B cell (primary cell): ENCODE data around the gene TMEM255B. TPM values are rescaled to one million over a fixed set of nuclear protein-coding genes. Genes with fewer than 3 reads are reported as not detected.

Experiments
- ATAC-seq: fragments of 200-7000 bp; cut with Tn5 transposase; one replicate; pipeline ENCODE4 v1.10.0; 2021; ENCODE audit warnings: low read depth, mild to moderate bottlenecking, moderate number of reproducible peaks, moderate library complexity
- CTCF ChIA-PET: fragments of 350-600 bp; sonication (Branson Sonifier 250); formaldehyde crosslinking; loops from one replicate; lab custom pipeline; 2021; ENCODE audit warnings: antibody characterized with exemption, inconsistent platforms; lab: Charles Lee
- POLR2A ChIA-PET: fragments of 350-600 bp; sonication (Branson Sonifier 250); formaldehyde crosslinking; loops from one replicate; lab custom pipeline; 2021; ENCODE audit warnings: antibody characterized with exemption; lab: Charles Lee
- DNase-seq: peaks from one replicate; pipeline ENCODE4 v3.0.0; 2013
- H2AFZ ChIP-seq: 2 replicates; pipeline ENCODE4 v1.6.1; 2012; ENCODE audit warnings: mild to moderate bottlenecking, low read depth, low read length; ENCODE audit not compliant: insufficient read depth, poor library complexity, severe bottlenecking
- H3K27ac ChIP-seq, 2 donors: 1 replicate in 1 of 2; 2 replicates in 1 of 2; pipeline ENCODE4 v1.5.1; 2012 to 2013; ENCODE audit warnings: low read length in 2 of 2, mild to moderate bottlenecking in 2 of 2, moderate library complexity in 1 of 2
- H3K27me3 ChIP-seq, 4 experiments: fragments of 200-600 bp in 1 of 4; sonication (generic) in 1 of 4; replicated peaks in 1 of 4; 1 replicate in 2 of 4; 2 replicates in 2 of 4; pipeline versions ENCODE4 v1.6.1 to v1.7.0; 2013 to 2016; ENCODE audit warnings: low read length in 3 of 4, mild to moderate bottlenecking in 2 of 4, mixed read lengths in 1 of 4, moderate library complexity in 1 of 4; ENCODE audit not compliant: insufficient read depth in 4 of 4, control insufficient read depth in 3 of 4; ENCODE audit errors: control extremely low read depth in 1 of 4
- H3K36me3 ChIP-seq, 2 experiments: replicated peaks in 1 of 2; 1 replicate in 1 of 2; 2 replicates in 1 of 2; pipeline versions ENCODE4 v1.6.1 to v1.7.1; 2013; ENCODE audit warnings: low read length in 1 of 2; ENCODE audit not compliant: insufficient read depth in 2 of 2, control insufficient read depth in 1 of 2; ENCODE audit errors: control extremely low read depth in 1 of 2, extremely low read depth in 1 of 2
- H3K4me1 ChIP-seq, 2 donors: fragments of 200-600 bp in 1 of 2; sonication (generic) in 1 of 2; 1 replicate in 1 of 2; 2 replicates in 1 of 2; pipeline versions ENCODE4 v1.5.1 to v1.6.1; 2013 to 2017; ENCODE audit warnings: low read length in 2 of 2; ENCODE audit not compliant: control insufficient read depth in 2 of 2, insufficient read depth in 2 of 2
- H3K4me2 ChIP-seq: replicated peaks from 2 replicates; pipeline ENCODE3; 2012; ENCODE audit warnings: mild to moderate bottlenecking, low read depth, low read length; ENCODE audit not compliant: poor library complexity, severe bottlenecking
- H3K4me3 ChIP-seq, 5 experiments: fragments of 200-600 bp in 1 of 5; sonication (generic) in 1 of 5; 1 replicate in 3 of 5; 2 replicates in 2 of 5; pipeline versions ENCODE4 v1.5.1 to v1.7.0; 2011 to 2016; ENCODE audit warnings: low read length in 4 of 5, mild to moderate bottlenecking in 4 of 5, low read depth in 2 of 5, control low read depth in 1 of 5, moderate library complexity in 1 of 5; ENCODE audit not compliant: insufficient read depth in 1 of 5; ENCODE audit errors: control extremely low read depth in 1 of 5, extremely low read depth in 1 of 5
- H3K79me2 ChIP-seq: fragments of 200-600 bp; sonication (generic); one replicate; pipeline ENCODE4 v1.6.0; 2016; ENCODE audit warnings: low read length; ENCODE audit not compliant: control insufficient read depth, insufficient read depth
- H3K9ac ChIP-seq: fragments of 200-600 bp; sonication (generic); 2 replicates; pipeline ENCODE4 v1.6.1; 2017; ENCODE audit warnings: mild to moderate bottlenecking, low read length, moderate library complexity
- H3K9me3 ChIP-seq, 3 donors: one replicate each; pipeline versions ENCODE4 v1.6.1 to v1.7.1; 2013; ENCODE audit warnings: low read length in 2 of 3; ENCODE audit not compliant: control insufficient read depth in 2 of 3, insufficient read depth in 1 of 3; ENCODE audit errors: control extremely low read depth in 1 of 3
- H4K20me1 ChIP-seq: 2 replicates; pipeline ENCODE4 v1.6.0; 2012; ENCODE audit warnings: mild to moderate bottlenecking, low read length; ENCODE audit not compliant: insufficient read depth, control insufficient read depth, poor library complexity, severe bottlenecking
- H3K27ac Mint-ChIP-seq: one replicate; pipeline ENCODE4 v1.8.0; 2021; ENCODE audit warnings: mixed read lengths
- H3K27me3 Mint-ChIP-seq: one replicate; pipeline ENCODE4 v1.8.0; 2021; ENCODE audit warnings: mixed read lengths
- H3K4me1 Mint-ChIP-seq: one replicate; pipeline ENCODE4 v1.8.0; 2021; ENCODE audit warnings: mixed read lengths
- H3K4me3 Mint-ChIP-seq: one replicate; pipeline ENCODE4 v1.8.0; 2021; ENCODE audit warnings: mixed read lengths
- H3K9me3 Mint-ChIP-seq: one replicate; pipeline ENCODE4 v1.8.0; 2022; ENCODE audit warnings: mixed read lengths; ENCODE audit not compliant: insufficient read depth
- EZH2 ChIP-seq: IDR thresholded peaks from 2 replicates; pipeline ENCODE4 v1.6.1; 2012; ENCODE audit warnings: borderline replicate concordance, low read depth, mild to moderate bottlenecking, moderate library complexity, low read length; ENCODE audit not compliant: insufficient read depth, poor library complexity, severe bottlenecking
- whole genome bisulfite sequencing: methylation state at CpG from one replicate; pipeline ENCODE4 v1.1.5; 2013; ENCODE audit warnings: missing lambda C conversion rate; ENCODE audit not compliant: insufficient coverage; 5-methylcytosine and 5-hydroxymethylcytosine counted together
- intact Hi-C: fragments of 100-400 bp; cut with micrococcal nuclease; formaldehyde crosslinking; loops from one replicate; pipeline ENCODE4 v1.10.0; 2022
- polyA plus RNA-seq: library from polyadenylated mRNA; depleted of rRNA; stranded (reverse); fragments of >200 nt; gene quantifications from 2 replicates; pipeline ENCODE4 v1.2.3, GENCODE V29; 2012
- total RNA-seq, 2 donors: library from RNA; stranded (reverse); fragments of 120-200 nt in 1 of 2; gene quantifications; 1 replicate in 1 of 2; 2 replicates in 1 of 2; pipeline versions ENCODE4 v1.2.3 to v1.2.4, GENCODE V29; 2013 to 2022
- TF ChIP-seq, protein P1 (sequence below): fragments of 200-600 bp; IDR thresholded peaks from one replicate; pipeline ENCODE4 v1.8.0; 2022; ENCODE audit warnings: antibody characterized with exemption, mild to moderate bottlenecking

TMEM255B gene
- total and polyA plus RNA-seq, 2 donors (not counting 1 experiment from before 2014, with no cell fraction given): 2.1 to 8.2 TPM

DNA sequence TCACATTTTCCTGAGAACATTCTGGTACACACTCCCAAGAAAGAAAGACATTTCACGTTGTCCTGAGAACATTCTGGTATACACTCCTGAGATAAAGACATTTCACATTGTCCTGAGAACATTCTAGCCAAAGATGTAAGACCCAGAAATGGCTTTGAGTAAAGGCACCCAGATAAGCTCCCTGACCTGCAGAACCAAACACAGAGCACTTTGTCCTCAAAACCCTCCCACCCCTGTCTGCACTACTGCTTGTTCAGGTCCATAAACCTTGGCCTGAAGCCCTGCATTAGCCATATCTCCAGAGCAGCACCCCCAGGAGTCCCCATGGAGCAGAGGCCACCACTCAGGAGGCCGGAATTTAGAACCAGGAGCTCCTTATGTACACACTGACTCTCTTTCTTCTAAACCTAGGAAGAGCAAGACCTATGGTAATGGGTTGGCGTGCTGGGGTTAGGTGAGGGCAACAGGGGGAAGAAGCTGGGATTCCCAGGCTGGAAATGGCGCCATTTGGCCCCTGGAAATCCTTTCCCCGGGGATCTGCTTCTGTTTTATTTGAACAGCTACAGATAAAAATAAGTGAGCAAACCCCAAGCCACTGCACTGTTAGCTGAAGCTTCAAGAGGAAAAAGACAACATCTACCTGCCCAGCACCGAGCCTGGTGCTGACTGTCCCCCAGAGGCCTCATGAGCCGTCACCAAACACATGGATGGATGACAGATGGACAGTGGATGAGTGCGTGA, 91.1 kb downstream of the TMEM255B start:
- CTCF ChIA-PET: no interaction called here
- no peak overlapping the region for H3K27ac Mint-ChIP-seq
- Histone ChIP-seq H3K4me2 (no peak overlapping the region), H3K9ac (no peak overlapping the region), H3K4me3 (no peak overlapping the region), H3K9me3 (peaks cover 0 to 35% (median 0%) of the 10 kb centered on the region in 3 donors), H4K20me1 (no peaks in the 10 kb centered on the region), H3K27me3 (peaks cover 0 to 36% (median 17%) of the 10 kb centered on the region in 4 experiments), H3K79me2 (no peaks in the 10 kb centered on the region), H3K36me3 (no peaks in the 10 kb centered on the region), H3K4me1 (peaks cover 0 to 6% of the 10 kb centered on the region in 2 donors), H2AFZ (no peak overlapping the region), H3K27ac (no peak overlapping the region)
- no peaks in the 10 kb centered on the region for H3K9me3 Mint-ChIP-seq
- intact Hi-C loops: no loop called here
- no peak overlapping the region for H3K4me3 Mint-ChIP-seq
- TF ChIP-seq EZH2: no peak
- TF ChIP-seq, protein P1, sequence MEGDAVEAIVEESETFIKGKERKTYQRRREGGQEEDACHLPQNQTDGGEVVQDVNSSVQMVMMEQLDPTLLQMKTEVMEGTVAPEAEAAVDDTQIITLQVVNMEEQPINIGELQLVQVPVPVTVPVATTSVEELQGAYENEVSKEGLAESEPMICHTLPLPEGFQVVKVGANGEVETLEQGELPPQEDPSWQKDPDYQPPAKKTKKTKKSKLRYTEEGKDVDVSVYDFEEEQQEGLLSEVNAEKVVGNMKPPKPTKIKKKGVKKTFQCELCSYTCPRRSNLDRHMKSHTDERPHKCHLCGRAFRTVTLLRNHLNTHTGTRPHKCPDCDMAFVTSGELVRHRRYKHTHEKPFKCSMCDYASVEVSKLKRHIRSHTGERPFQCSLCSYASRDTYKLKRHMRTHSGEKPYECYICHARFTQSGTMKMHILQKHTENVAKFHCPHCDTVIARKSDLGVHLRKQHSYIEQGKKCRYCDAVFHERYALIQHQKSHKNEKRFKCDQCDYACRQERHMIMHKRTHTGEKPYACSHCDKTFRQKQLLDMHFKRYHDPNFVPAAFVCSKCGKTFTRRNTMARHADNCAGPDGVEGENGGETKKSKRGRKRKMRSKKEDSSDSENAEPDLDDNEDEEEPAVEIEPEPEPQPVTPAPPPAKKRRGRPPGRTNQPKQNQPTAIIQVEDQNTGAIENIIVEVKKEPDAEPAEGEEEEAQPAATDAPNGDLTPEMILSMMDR: no peak
- H3K27me3 Mint-ChIP-seq: peaks cover 10% of the 10 kb centered on the region
- POLR2A ChIA-PET: no interaction called here
- peaks cover 6% of the 10 kb centered on the region for H3K4me1 Mint-ChIP-seq
- ATAC-seq (no peak), DNase-seq (no peak)
- whole genome bisulfite sequencing: 79% methylated on average over 7 of the region's 8 CpGs

DNA sequence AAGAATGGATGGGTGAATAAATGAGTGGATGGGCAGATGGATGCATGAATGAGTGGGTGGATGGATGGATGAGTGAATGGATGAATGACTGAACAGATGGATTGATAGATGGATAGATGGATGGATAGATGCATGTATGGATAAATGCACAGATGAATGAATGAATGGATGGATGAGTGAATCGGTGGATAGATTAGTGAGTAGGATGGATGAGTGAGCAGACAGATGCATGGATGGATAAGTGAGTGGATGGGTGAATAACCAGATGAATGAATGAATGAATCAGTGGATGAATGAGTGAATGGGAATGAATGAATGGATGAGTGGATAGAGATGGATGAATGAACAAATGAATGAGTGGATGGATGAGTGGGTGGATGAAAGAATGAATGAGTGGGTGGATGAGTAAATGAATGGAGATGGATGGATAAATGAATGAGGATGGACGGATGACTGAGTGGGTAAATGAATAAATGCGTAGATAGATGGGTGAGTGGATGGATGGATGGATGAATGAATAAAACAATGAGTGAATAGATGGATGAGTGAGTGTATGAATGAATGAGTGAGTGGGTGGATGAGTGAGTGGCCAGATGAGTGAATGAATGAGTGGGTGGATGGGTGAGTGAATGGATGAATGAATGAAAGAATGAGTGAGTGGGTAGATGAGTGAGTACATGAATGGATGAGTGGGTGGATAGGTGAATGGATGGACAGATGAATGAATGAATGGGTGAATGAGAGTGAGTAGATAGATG, 91.9 kb downstream of the TMEM255B start:
- Histone ChIP-seq H4K20me1 (no peaks in the 10 kb centered on the region), H3K9ac (no peak overlapping the region), H2AFZ (no peak overlapping the region), H3K4me2 (no peak overlapping the region), H3K36me3 (no peaks in the 10 kb centered on the region), H3K79me2 (no peaks in the 10 kb centered on the region), H3K4me3 (no peak overlapping the region), H3K4me1 (peaks cover 0 to 8% of the 10 kb centered on the region in 2 donors), H3K27ac (no peak overlapping the region), H3K9me3 (peaks cover 0 to 33% (median 0%) of the 10 kb centered on the region in 3 donors), H3K27me3 (peaks cover 0 to 38% (median 16%) of the 10 kb centered on the region in 4 experiments)
- peaks cover 6% of the 10 kb centered on the region for H3K4me1 Mint-ChIP-seq
- POLR2A ChIA-PET: no interaction called here
- no peak for DNase-seq
- H3K27me3 Mint-ChIP-seq: peaks cover 13% of the 10 kb centered on the region
- intact Hi-C loops: no loop called here
- WGBS: 99% methylated on average over 3 of the region's 3 CpGs
- TF ChIP-seq EZH2: no peak
- TF ChIP-seq, protein P1: no peak
- ATAC-seq: no peak
- CTCF ChIA-PET: no interaction called here
- no peak overlapping the region for H3K27ac Mint-ChIP-seq
- no peak overlapping the region for H3K4me3 Mint-ChIP-seq
- no peaks in the 10 kb centered on the region for H3K9me3 Mint-ChIP-seq
